ENCODE measurements around the gene ARID1B.

ARID1B gene

DNA sequence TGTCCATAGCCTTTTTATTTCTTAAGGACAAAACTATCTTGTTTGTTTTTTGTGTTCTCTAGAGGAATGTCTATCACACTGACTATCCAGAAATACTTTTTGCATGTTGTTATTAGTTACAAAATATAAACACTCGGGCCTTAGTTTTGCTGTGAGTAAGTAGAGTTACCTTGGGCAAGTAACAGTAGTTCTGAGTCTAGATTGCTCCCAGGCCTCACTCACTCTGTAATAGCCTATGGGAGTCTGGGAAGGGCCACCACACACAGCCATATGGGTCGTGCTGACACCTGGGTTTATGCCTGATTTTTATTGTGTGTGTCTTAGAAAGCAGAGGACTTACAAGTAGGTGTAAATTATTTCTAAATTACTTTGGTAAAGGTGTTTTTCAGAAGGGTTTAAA, 360.3 kb downstream of the ARID1B start:
- Histone ChIP-seq H4K12ac (ENCODE audit: low read depth, low read length) (no peak overlapping the region), H3K23ac (ENCODE audit: low read length) (no peak overlapping the region), H3K4me2 (ENCODE audit: low read length) (no peak overlapping the region), H3K18ac (ENCODE audit: low read length) (no peak overlapping the region), H2BK120ac (ENCODE audit: insufficient read depth, low read length, poor library complexity) (no peak overlapping the region), H3K4me3 (ENCODE audit: low read depth, low read length) (no peak overlapping the region), H4K91ac (ENCODE audit: low read depth, low read length) (no peak overlapping the region), H3K79me1 (ENCODE audit: low read length) (no peaks in the 10 kb centered on the region), H3K36me3 (ENCODE audit: control insufficient read depth in 1 of 2, insufficient read depth in 2 of 2, low read length in 2 of 2) (peaks cover 9 to 21% of the 10 kb centered on the region in 2 experiments), H3K27me3 (ENCODE audit: insufficient read depth, low read length) (no peaks in the 10 kb centered on the region), H2AFZ (ENCODE audit: insufficient read depth, low read length, poor library complexity) (no peak overlapping the region), H2BK12ac (ENCODE audit: low read length) (no peak overlapping the region), H3K79me2 (ENCODE audit: control insufficient read depth, insufficient read depth, low read length, poor library complexity) (no peaks in the 10 kb centered on the region), H3K14ac (ENCODE audit: low read length) (no peak overlapping the region), H4K8ac (ENCODE audit: low read depth, low read length) (no peak overlapping the region), H3K4me1 (ENCODE audit: control insufficient read depth in 1 of 2, insufficient read depth in 2 of 2, low read length in 2 of 2) (no peaks in the 10 kb centered on the region), H2AK5ac (ENCODE audit: low read length) (no peak overlapping the region), H3K4ac (ENCODE audit: low read depth, low read length) (no peak overlapping the region), H3K9ac (ENCODE audit: low read length) (no peak overlapping the region), H3K27ac (ENCODE audit: low read depth, low read length) (no peak overlapping the region), H2BK5ac (ENCODE audit: low read depth, low read length, poor library complexity) (no peak overlapping the region), H3K9me3 (ENCODE audit: insufficient read depth, low read depth, low read length) (no peaks in the 10 kb centered on the region)
- DNase-seq = peak; percentile 76 to 78
- WGBS (ENCODE audit: extremely low coverage, insufficient coverage, insufficient read length) = no CpG with 5 or more reads among the region's 2 CpGs

DNA sequence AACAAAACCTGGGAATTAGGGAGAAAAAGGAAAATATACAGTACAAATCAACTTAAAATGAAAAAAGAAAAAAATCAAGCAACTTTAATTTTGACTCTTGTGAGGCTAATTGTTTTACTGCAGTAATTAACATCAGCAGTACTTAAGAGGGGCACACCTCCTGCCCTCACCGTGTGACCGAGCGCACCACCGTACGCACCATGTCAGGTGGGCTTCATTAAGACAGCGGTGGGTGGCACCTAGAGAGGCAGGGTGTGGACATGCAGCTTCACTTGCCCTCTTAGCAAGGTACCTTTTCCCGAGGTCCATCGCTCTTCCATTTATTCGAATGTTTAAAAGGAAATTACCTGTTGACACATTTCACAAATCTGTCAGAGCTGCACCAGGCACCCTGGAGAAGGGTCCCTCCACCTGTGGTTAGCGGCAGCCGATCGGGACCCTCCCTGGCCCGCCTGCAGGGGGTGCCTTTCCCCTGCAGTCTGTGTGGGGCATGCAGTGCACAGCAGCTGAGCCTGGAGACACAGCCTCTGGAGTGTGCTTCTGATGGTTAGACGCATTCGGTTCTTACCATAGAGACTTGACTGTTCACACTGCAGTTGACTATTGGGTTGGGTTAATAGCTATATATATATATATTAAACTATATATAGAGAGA, 362.0 kb downstream of the ARID1B start:
- H3K18ac ChIP-seq (ENCODE audit: low read length) = no peak overlapping the region
- H3K27me3 ChIP-seq (ENCODE audit: insufficient read depth, low read length) = no peaks in the 10 kb centered on the region
- no peak overlapping the region for H3K4ac ChIP-seq (ENCODE audit: low read depth, low read length)
- peaks cover 0 to 2% of the 10 kb centered on the region in 2 experiments for H3K4me1 ChIP-seq (ENCODE audit: control insufficient read depth in 1 of 2, insufficient read depth in 2 of 2, low read length in 2 of 2)
- no peak overlapping the region for H3K4me2 ChIP-seq (ENCODE audit: low read length)
- no peak overlapping the region for H4K12ac ChIP-seq (ENCODE audit: low read depth, low read length)
- no peak overlapping the region for H2BK120ac ChIP-seq (ENCODE audit: insufficient read depth, low read length, poor library complexity)
- H3K23ac ChIP-seq (ENCODE audit: low read length) = no peak overlapping the region
- H2BK12ac ChIP-seq (ENCODE audit: low read length) = no peak overlapping the region
- H4K8ac ChIP-seq (ENCODE audit: low read depth, low read length) = no peak overlapping the region
- no peak overlapping the region for H3K27ac ChIP-seq (ENCODE audit: low read depth, low read length)
- peak in 1 of 2 donors; percentile 26 for DNase-seq
- H3K36me3 ChIP-seq (ENCODE audit: control insufficient read depth in 1 of 2, insufficient read depth in 2 of 2, low read length in 2 of 2) = peaks cover 7 to 14% of the 10 kb centered on the region in 2 experiments
- H3K9ac ChIP-seq (ENCODE audit: low read length) = no peak overlapping the region
- WGBS (ENCODE audit: extremely low coverage, insufficient coverage, insufficient read length) = no CpG with 5 or more reads among the region's 15 CpGs
- no peaks in the 10 kb centered on the region for H3K79me2 ChIP-seq (ENCODE audit: control insufficient read depth, insufficient read depth, low read length, poor library complexity)
- no peak overlapping the region for H3K14ac ChIP-seq (ENCODE audit: low read length)
- H2AFZ ChIP-seq (ENCODE audit: insufficient read depth, low read length, poor library complexity) = no peak overlapping the region
- H3K79me1 ChIP-seq (ENCODE audit: low read length) = no peaks in the 10 kb centered on the region
- no peak overlapping the region for H2AK5ac ChIP-seq (ENCODE audit: low read length)
- H2BK5ac ChIP-seq (ENCODE audit: low read depth, low read length, poor library complexity) = no peak overlapping the region
- H3K9me3 ChIP-seq (ENCODE audit: insufficient read depth, low read depth, low read length) = no peaks in the 10 kb centered on the region
- H3K4me3 ChIP-seq (ENCODE audit: low read depth, low read length) = no peak overlapping the region
- H4K91ac ChIP-seq (ENCODE audit: low read depth, low read length) = no peak overlapping the region

DNA sequence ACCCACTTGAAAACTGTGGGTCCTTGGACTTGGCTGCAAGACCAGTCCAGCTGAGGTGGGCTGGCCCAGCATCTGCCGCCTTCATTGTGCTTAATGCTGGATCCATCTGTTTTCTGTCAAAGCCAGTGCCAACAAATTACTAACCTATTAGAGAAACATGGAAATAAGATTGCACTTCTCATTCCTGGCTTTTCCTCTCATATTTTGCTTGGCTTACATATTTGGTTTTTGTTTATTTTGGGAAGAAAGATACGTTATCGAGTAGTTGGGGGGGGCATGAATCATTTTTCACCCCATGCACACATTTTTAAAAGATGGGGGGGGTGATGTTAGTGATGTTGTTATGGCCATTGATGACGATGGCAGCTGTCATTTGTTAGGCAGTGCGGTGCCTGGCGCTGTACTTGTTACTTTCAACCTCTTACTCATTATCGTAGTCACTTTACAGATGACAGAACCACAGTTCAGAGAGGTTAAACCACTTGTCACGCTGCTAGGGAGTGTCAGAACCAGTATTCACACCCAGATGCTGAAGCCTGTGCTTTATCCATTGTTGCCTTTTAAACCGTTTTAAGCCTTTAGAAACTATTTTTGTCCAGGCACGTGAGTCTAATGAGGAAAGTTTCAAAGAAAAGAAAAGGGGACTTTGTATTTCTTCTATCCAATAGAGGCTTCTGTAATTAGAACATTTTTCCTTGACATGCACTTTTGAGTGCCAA, 366.2 kb downstream of the ARID1B start:
- H2BK5ac ChIP-seq (ENCODE audit: low read depth, low read length, poor library complexity) = no peak overlapping the region
- H3K36me3 ChIP-seq (ENCODE audit: control insufficient read depth in 1 of 2, insufficient read depth in 2 of 2, low read length in 2 of 2) = peaks cover 2 to 10% of the 10 kb centered on the region in 2 experiments
- H3K79me2 ChIP-seq (ENCODE audit: control insufficient read depth, insufficient read depth, low read length, poor library complexity) = no peaks in the 10 kb centered on the region
- no peak overlapping the region for H2AK5ac ChIP-seq (ENCODE audit: low read length)
- H3K14ac ChIP-seq (ENCODE audit: low read length) = no peak overlapping the region
- H3K9me3 ChIP-seq (ENCODE audit: insufficient read depth, low read depth, low read length) = no peaks in the 10 kb centered on the region
- H3K9ac ChIP-seq (ENCODE audit: low read length) = no peak overlapping the region
- H3K4me2 ChIP-seq (ENCODE audit: low read length) = no peak overlapping the region
- H3K79me1 ChIP-seq (ENCODE audit: low read length) = peaks cover 3% of the 10 kb centered on the region
- peaks cover 9 to 14% of the 10 kb centered on the region in 2 experiments for H3K4me1 ChIP-seq (ENCODE audit: control insufficient read depth in 1 of 2, insufficient read depth in 2 of 2, low read length in 2 of 2)
- no peak overlapping the region for H2BK120ac ChIP-seq (ENCODE audit: insufficient read depth, low read length, poor library complexity)
- no peak overlapping the region for H4K12ac ChIP-seq (ENCODE audit: low read depth, low read length)
- WGBS (ENCODE audit: extremely low coverage, insufficient coverage, insufficient read length) = no CpG with 5 or more reads among the region's 10 CpGs
- no peaks in the 10 kb centered on the region for H3K27me3 ChIP-seq (ENCODE audit: insufficient read depth, low read length)
- H2AFZ ChIP-seq (ENCODE audit: insufficient read depth, low read length, poor library complexity) = no peak overlapping the region
- H3K23ac ChIP-seq (ENCODE audit: low read length) = no peak overlapping the region
- H3K4ac ChIP-seq (ENCODE audit: low read depth, low read length) = no peak overlapping the region
- no peak overlapping the region for H2BK12ac ChIP-seq (ENCODE audit: low read length)
- H3K27ac ChIP-seq (ENCODE audit: low read depth, low read length) = no peak overlapping the region
- H3K18ac ChIP-seq (ENCODE audit: low read length) = no peak overlapping the region
- no peak for DNase-seq
- H3K4me3 ChIP-seq (ENCODE audit: low read depth, low read length) = no peak overlapping the region
- H4K91ac ChIP-seq (ENCODE audit: low read depth, low read length) = no peak overlapping the region
- H4K8ac ChIP-seq (ENCODE audit: low read depth, low read length) = no peak overlapping the region

DNA sequence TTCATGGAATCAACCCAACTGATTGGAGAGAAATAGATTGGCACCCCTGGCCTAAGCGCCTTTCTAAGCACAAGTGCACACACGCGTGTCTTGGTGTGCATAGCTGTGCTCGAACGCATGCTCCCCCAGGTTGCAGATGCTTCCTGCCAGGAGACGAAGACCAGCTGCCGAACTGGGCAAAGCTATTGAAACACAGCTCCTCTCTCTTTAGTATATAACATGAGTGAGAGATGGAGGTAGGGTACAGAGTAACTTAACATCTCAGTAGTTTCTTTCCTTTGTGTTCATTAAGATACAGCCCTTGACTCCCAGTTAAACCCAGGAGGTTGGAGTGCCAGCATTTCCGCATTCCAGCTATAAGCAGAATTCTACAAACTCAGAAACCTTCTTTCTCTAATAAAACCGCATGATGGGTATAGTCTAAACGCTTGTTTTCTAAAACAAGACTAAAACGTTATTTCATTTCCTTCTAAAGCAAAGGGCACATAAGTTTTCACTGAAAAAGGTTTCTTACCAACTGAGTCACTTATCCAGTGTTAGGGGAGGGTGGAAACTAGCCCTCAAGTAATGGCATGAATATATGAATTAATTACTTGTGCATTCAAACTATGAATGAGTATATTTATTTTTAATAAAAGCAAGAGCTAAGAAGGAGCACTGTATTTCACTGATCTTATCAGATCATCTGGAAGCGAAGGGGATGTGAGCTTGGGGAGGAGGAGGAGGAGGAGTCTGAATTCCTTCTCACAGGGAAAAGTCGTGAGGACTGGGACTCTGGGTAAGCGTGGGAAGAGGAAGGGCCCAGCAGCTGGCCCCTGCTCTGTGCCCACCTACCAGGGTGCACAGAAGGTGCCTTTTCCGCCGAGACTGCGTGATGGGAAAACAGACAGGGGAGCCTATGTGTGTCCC, 367.0 kb downstream of the ARID1B start:
- no peak overlapping the region for H3K9ac ChIP-seq (ENCODE audit: low read length)
- H4K91ac ChIP-seq (ENCODE audit: low read depth, low read length) = no peak overlapping the region
- no peak overlapping the region for H3K27ac ChIP-seq (ENCODE audit: low read depth, low read length)
- no peaks in the 10 kb centered on the region for H3K79me2 ChIP-seq (ENCODE audit: control insufficient read depth, insufficient read depth, low read length, poor library complexity)
- no peak overlapping the region for H2BK5ac ChIP-seq (ENCODE audit: low read depth, low read length, poor library complexity)
- H2BK120ac ChIP-seq (ENCODE audit: insufficient read depth, low read length, poor library complexity) = no peak overlapping the region
- no peak overlapping the region for H3K14ac ChIP-seq (ENCODE audit: low read length)
- H2BK12ac ChIP-seq (ENCODE audit: low read length) = no peak overlapping the region
- WGBS (ENCODE audit: extremely low coverage, insufficient coverage, insufficient read length) = no CpG with 5 or more reads among the region's 17 CpGs
- H3K23ac ChIP-seq (ENCODE audit: low read length) = no peak overlapping the region
- H4K8ac ChIP-seq (ENCODE audit: low read depth, low read length) = no peak overlapping the region
- H2AK5ac ChIP-seq (ENCODE audit: low read length) = no peak overlapping the region
- H3K79me1 ChIP-seq (ENCODE audit: low read length) = peaks cover 7% of the 10 kb centered on the region
- H2AFZ ChIP-seq (ENCODE audit: insufficient read depth, low read length, poor library complexity) = no peak overlapping the region
- H3K27me3 ChIP-seq (ENCODE audit: insufficient read depth, low read length) = no peaks in the 10 kb centered on the region
- no peak overlapping the region for H4K12ac ChIP-seq (ENCODE audit: low read depth, low read length)
- no peak overlapping the region for H3K4me2 ChIP-seq (ENCODE audit: low read length)
- H3K4me3 ChIP-seq (ENCODE audit: low read depth, low read length) = no peak overlapping the region
- no peak overlapping the region for H3K4ac ChIP-seq (ENCODE audit: low read depth, low read length)
- peak in 1 of 2 donors; percentile 72 for DNase-seq
- H3K18ac ChIP-seq (ENCODE audit: low read length) = no peak overlapping the region
- H3K36me3 ChIP-seq (ENCODE audit: control insufficient read depth in 1 of 2, insufficient read depth in 2 of 2, low read length in 2 of 2) = peaks cover 2 to 10% of the 10 kb centered on the region in 2 experiments
- H3K9me3 ChIP-seq (ENCODE audit: insufficient read depth, low read depth, low read length) = peaks cover 2% of the 10 kb centered on the region
- H3K4me1 ChIP-seq (ENCODE audit: control insufficient read depth in 1 of 2, insufficient read depth in 2 of 2, low read length in 2 of 2) = peaks cover 14 to 20% of the 10 kb centered on the region in 2 experiments

Data from trophoblast cell (in vitro differentiated cells and primary cell).